ENCODE results near the gene SNX32.

DNA sequence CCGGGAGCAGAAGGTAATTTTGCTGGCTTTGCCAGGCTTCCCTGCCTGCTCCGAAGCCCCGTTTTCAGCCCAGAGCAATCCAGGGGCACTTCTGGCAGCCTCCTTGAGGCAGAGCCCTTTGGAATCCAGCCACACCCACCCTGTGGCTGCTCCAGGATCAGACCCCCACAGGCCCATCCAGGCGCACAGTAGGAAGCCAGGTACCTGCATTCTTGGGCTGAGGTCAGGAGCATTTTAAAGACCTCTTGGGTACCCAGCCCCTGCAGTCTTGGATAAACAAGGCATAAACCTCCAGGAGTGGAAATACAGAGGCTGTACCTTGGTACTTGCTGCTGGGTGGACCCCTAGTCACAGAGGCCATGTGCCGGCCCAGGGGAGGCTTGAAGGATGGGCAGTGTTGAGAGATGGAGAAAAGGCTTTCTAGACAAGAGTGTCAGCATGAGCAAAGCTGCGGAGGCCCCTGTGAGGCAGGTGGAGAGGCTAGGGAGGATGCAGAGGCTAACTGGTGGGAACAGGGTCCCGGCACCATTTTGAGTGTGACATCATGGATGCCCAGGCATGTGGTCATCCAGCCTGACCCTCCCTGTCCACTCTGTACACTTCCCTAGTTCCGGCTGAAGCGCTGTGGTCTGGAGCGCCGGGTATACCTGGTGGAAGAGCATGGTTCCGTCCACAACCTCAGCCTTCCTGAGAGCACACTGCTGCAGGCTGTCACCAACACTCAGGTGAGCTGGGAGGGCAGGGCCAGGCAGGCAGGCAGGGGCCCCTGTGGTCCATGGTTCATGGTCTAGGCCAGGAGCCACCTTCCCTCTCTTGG lies 30.3 kb downstream of the SNX32 start:
- TF ChIP-seq, protein P1, sequence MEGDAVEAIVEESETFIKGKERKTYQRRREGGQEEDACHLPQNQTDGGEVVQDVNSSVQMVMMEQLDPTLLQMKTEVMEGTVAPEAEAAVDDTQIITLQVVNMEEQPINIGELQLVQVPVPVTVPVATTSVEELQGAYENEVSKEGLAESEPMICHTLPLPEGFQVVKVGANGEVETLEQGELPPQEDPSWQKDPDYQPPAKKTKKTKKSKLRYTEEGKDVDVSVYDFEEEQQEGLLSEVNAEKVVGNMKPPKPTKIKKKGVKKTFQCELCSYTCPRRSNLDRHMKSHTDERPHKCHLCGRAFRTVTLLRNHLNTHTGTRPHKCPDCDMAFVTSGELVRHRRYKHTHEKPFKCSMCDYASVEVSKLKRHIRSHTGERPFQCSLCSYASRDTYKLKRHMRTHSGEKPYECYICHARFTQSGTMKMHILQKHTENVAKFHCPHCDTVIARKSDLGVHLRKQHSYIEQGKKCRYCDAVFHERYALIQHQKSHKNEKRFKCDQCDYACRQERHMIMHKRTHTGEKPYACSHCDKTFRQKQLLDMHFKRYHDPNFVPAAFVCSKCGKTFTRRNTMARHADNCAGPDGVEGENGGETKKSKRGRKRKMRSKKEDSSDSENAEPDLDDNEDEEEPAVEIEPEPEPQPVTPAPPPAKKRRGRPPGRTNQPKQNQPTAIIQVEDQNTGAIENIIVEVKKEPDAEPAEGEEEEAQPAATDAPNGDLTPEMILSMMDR (IDR thresholded peaks at IDR 0.05; ENCODE audit: insufficient read depth, low read length) = no peak
- TF ChIP-seq GABPA (IDR thresholded peaks at IDR 0.05; ENCODE audit: low read depth) (no peak), POLR2AphosphoS5 (IDR thresholded peaks at IDR 0.05; ENCODE audit: low read depth) (no peak), REST (IDR thresholded peaks at IDR 0.05; ENCODE audit: insufficient replicate concordance, low read depth) (no peak)

Data from HL-60 (cell line).